Chondrocyte (in vitro differentiated cells): ENCODE results near the gene USF2. TPM values are rescaled to one million over a fixed set of nuclear protein-coding genes. Genes with fewer than 3 reads are reported as not detected.

ENCODE experiments used
- DNase-seq: peaks from one replicate; pipeline ENCODE4 v3.0.0; 2021; ENCODE audit warnings: mixed read lengths, low spot score
- H3K27ac Mint-ChIP-seq: one replicate; pipeline ENCODE4 v1.8.0; 2021; ENCODE audit warnings: mild to moderate bottlenecking, moderate library complexity, mixed read lengths; ENCODE audit not compliant: unreplicated experiment
- H3K27me3 Mint-ChIP-seq: 2 replicates; pipeline ENCODE4 v1.8.0; 2021; ENCODE audit warnings: low read depth, mixed read lengths
- H3K36me3 Mint-ChIP-seq: 2 replicates; pipeline ENCODE4 v1.8.0; 2021; ENCODE audit warnings: low read depth, mixed read lengths
- H3K4me1 Mint-ChIP-seq: 2 replicates; pipeline ENCODE4 v1.8.0; 2021; ENCODE audit warnings: low read depth, mild to moderate bottlenecking, mixed read lengths
- H3K4me3 Mint-ChIP-seq: one replicate; pipeline ENCODE4 v1.8.0; 2021; ENCODE audit warnings: mild to moderate bottlenecking, moderate library complexity, mixed read lengths; ENCODE audit not compliant: unreplicated experiment
- H3K9me3 Mint-ChIP-seq: 2 replicates; pipeline ENCODE4 v1.8.0; 2021; ENCODE audit warnings: low read depth, mixed read lengths
- total RNA-seq: library from RNA; stranded (reverse); gene quantifications from 3 replicates; pipeline ENCODE4 v1.2.1, GENCODE V29; 2021
- TF ChIP-seq, protein P1 (sequence below): fragments of 200-600 bp; sonication (generic); IDR thresholded peaks from 2 replicates; pipeline ENCODE4 v1.5.0; 2021; ENCODE audit warnings: antibody characterized with exemption, mild to moderate bottlenecking, moderate library complexity

Gene USF2
- total RNA-seq, 1 donor from 2014 or later: 86.1 TPM

DNA sequence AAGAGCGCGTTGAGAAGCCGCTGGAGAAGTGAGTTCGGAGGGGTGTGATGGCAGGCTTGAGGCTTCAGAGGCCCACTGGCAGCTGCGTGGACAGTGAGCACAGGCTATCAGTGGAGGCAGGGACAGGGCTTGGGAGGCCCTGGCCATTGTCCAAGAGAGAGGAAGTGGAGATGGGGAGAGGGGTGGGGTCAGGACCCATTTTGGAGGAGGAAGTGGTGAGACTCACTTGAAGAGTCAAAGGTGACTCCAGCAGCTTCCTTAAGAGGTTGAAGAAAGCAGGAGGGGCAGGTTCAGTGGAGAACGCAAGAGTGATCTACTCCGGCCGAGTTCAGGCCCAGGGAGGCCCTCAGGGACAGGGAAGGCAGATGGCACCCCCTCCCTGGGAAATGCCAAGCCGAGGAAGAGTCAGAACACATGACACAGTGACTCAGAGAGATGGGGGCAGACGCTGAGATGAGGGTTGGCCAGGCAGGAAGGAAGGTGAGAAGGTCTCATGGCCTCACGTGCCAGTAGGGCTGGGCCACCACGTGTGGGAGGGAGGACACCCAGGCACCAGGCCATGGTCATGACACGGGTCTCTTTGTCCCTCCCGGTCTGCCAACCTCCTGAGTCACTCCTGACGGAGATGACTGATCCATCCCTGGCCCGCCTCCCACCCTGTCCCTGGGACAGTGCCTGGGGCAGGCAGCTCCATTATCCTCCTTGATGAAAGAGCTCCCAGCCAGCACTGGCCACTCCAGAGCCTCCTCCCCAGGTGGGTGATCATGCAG lies 50.1 kb downstream of the USF2 start:
- H3K4me1 Mint-ChIP-seq: peaks cover 11% of the 10 kb centered on the region
- TF ChIP-seq, protein P1, sequence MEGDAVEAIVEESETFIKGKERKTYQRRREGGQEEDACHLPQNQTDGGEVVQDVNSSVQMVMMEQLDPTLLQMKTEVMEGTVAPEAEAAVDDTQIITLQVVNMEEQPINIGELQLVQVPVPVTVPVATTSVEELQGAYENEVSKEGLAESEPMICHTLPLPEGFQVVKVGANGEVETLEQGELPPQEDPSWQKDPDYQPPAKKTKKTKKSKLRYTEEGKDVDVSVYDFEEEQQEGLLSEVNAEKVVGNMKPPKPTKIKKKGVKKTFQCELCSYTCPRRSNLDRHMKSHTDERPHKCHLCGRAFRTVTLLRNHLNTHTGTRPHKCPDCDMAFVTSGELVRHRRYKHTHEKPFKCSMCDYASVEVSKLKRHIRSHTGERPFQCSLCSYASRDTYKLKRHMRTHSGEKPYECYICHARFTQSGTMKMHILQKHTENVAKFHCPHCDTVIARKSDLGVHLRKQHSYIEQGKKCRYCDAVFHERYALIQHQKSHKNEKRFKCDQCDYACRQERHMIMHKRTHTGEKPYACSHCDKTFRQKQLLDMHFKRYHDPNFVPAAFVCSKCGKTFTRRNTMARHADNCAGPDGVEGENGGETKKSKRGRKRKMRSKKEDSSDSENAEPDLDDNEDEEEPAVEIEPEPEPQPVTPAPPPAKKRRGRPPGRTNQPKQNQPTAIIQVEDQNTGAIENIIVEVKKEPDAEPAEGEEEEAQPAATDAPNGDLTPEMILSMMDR: no peak
- peaks cover 2% of the 10 kb centered on the region for H3K27me3 Mint-ChIP-seq
- H3K9me3 Mint-ChIP-seq: peaks cover 3% of the 10 kb centered on the region
- peak overlapping the region; percentile 63 for H3K27ac Mint-ChIP-seq
- no peaks in the 10 kb centered on the region for H3K36me3 Mint-ChIP-seq
- DNase-seq: no peak
- no peak overlapping the region for H3K4me3 Mint-ChIP-seq

- no peak for DNase-seq
- H3K4me1 Mint-ChIP-seq: peaks cover 11% of the 10 kb centered on the region
- no peak overlapping the region for H3K4me3 Mint-ChIP-seq
- H3K9me3 Mint-ChIP-seq: peaks cover 3% of the 10 kb centered on the region
- peaks cover 6% of the 10 kb centered on the region for H3K27me3 Mint-ChIP-seq
- H3K27ac Mint-ChIP-seq: no peak overlapping the region
- TF ChIP-seq, protein P1: no peak
- H3K36me3 Mint-ChIP-seq: no peaks in the 10 kb centered on the region
Observed at GRCh38 chr19:35320065-35320713, 51.4 kb downstream of the USF2 start.

GRCh38 chr19:35321291-35321690 lies 52.5 kb downstream of the USF2 start:
- peaks cover 3% of the 10 kb centered on the region for H3K9me3 Mint-ChIP-seq
- peaks cover 12% of the 10 kb centered on the region for H3K27me3 Mint-ChIP-seq
- H3K4me3 Mint-ChIP-seq: no peak overlapping the region
- H3K27ac Mint-ChIP-seq: no peak overlapping the region
- no peak for DNase-seq
- TF ChIP-seq, protein P1: no peak
- H3K4me1 Mint-ChIP-seq: peaks cover 11% of the 10 kb centered on the region
- no peaks in the 10 kb centered on the region for H3K36me3 Mint-ChIP-seq

- no peak overlapping the region for H3K27ac Mint-ChIP-seq
- peaks cover 3% of the 10 kb centered on the region for H3K9me3 Mint-ChIP-seq
- DNase-seq: no peak
- H3K4me3 Mint-ChIP-seq: no peak overlapping the region
- H3K4me1 Mint-ChIP-seq: peaks cover 11% of the 10 kb centered on the region
- peaks cover 14% of the 10 kb centered on the region for H3K27me3 Mint-ChIP-seq
- no peaks in the 10 kb centered on the region for H3K36me3 Mint-ChIP-seq
- TF ChIP-seq, protein P1: no peak
Observed at GRCh38 chr19:35322014-35322413, 53.3 kb downstream of the USF2 start.

DNA sequence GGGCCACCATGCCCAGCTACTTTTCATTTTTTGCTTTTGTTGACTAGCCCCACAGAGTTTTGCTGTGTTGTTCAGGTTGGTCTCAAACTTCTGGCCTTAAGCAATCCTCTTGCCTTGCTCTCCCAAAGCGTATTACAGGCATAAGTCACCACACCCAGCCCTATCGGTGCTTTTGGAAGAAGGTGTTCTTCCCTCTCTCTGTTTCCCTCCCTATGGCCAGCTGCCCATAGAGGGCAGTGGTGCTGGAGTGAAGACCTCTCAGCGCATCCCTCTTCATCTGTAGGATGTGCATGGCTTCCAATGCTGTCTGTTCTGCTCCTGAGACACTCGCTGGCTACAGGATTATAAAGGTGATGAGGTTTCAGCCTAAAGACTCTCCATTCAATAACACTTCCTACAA lies 58.9 kb downstream of the USF2 start:
- H3K4me3 Mint-ChIP-seq: no peak overlapping the region
- no peak overlapping the region for H3K27ac Mint-ChIP-seq
- H3K4me1 Mint-ChIP-seq: no peaks in the 10 kb centered on the region
- no peaks in the 10 kb centered on the region for H3K36me3 Mint-ChIP-seq
- peaks cover 33% of the 10 kb centered on the region for H3K27me3 Mint-ChIP-seq
- no peak for DNase-seq
- TF ChIP-seq, protein P1: peak; percentile 23
- no peaks in the 10 kb centered on the region for H3K9me3 Mint-ChIP-seq
